HL-60 (cell line): ENCODE measurements around the gene E2F8.

Experiments
- DNase-seq, 2 experiments: peaks; one replicate each; pipeline ENCODE4 v3.0.0-alpha.2; 2010 to 2020; ENCODE audit warnings: low read depth in 1 of 2, low spot score in 1 of 2
- H3K27ac ChIP-seq: fragments of 250-450 bp; sonication (Bioruptor Pico); replicated peaks from 2 replicates; pipeline ENCODE4 v1.5.1; 2020; ENCODE audit warnings: mild to moderate bottlenecking, moderate library complexity
- H3K27me3 ChIP-seq: fragments of 250-450 bp; sonication (Bioruptor Pico); 2 replicates; pipeline ENCODE4 v1.5.1; 2021; ENCODE audit warnings: mild to moderate bottlenecking, moderate library complexity; ENCODE audit not compliant: insufficient read depth, poor library complexity, severe bottlenecking
- H3K4me3 ChIP-seq: replicated peaks from 2 replicates; pipeline ENCODE4 v1.5.1; 2011; ENCODE audit warnings: mild to moderate bottlenecking, control low read depth, low read length; ENCODE audit not compliant: insufficient read depth
- GABPA ChIP-seq: IDR thresholded peaks from 2 replicates; pipeline ENCODE4 v1.6.1; 2012; ENCODE audit warnings: low read depth
- POLR2AphosphoS5 ChIP-seq: IDR thresholded peaks from 2 replicates; pipeline ENCODE4 v1.6.1; 2012; ENCODE audit warnings: low read depth
- SPI1 ChIP-seq: IDR thresholded peaks from 2 replicates; pipeline ENCODE4 v1.6.1; 2012; ENCODE audit warnings: low read depth, mild to moderate bottlenecking, borderline replicate concordance
- TF ChIP-seq, protein P1 (sequence below): IDR thresholded peaks from 2 replicates; pipeline ENCODE4 v1.6.1; 2012; ENCODE audit warnings: low read depth; ENCODE audit not compliant: insufficient replicate concordance
- TF ChIP-seq, protein P2 (sequence below): IDR thresholded peaks from one replicate; pipeline ENCODE4 v1.5.1; 2011; ENCODE audit warnings: low read length, control low read depth, inconsistent platforms; ENCODE audit not compliant: insufficient read depth

Gene E2F8

DNA sequence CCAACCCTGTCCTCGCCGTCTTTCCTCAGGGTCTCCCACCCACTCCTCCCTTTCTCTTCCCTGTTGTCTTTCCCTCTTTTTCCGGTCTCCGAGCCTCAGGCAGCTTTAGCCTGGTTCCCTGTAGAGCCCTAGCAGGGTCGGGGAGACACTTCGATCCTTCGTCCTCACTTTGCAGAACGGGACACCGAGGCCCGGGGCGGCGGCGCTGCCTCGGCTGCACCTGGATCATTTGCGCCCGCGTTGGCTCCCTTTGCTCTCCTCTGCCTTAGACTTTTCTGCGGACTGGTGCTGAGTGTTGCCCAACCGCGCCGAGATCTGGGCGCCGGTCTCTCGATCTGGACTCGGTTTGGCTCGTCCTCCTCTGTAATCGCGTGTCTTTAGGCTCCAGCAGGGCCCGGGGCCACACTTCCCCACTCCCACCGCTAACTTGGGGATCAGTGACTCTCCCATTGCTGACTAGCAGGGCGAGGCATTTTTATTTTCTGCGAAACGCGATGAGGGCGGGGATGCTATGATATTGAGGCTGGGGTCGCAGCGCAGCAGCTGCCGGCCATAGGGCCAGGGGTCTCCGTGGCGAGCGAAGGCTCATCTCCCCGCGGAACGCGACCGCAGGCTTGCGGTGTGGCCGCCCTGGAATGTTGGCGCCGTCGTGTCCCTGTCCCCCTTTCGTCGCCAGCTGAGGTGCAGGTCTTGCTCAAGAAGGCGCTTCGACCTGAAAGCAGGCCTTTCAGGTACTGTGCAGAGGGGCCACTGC, 1.6 kb upstream of the E2F8 start:
- H3K27ac ChIP-seq, result peak overlapping the region; percentile 62
- no peaks in the 10 kb centered on the region for H3K27me3 ChIP-seq
- peak overlapping the region; percentile 75 for H3K4me3 ChIP-seq
- no peak for DNase-seq
- TF ChIP-seq GABPA, result no peak

- no peaks in the 10 kb centered on the region for H3K27me3 ChIP-seq
- DNase-seq, result peak in 1 of 2 experiments; percentile 62
- peak overlapping the region; percentile 93 for H3K27ac ChIP-seq
- H3K4me3 ChIP-seq, result peak overlapping the region; percentile 75
- peak; percentile 69 for TF ChIP-seq POLR2AphosphoS5
- no peak for TF ChIP-seq GABPA
- TF ChIP-seq, protein P1, sequence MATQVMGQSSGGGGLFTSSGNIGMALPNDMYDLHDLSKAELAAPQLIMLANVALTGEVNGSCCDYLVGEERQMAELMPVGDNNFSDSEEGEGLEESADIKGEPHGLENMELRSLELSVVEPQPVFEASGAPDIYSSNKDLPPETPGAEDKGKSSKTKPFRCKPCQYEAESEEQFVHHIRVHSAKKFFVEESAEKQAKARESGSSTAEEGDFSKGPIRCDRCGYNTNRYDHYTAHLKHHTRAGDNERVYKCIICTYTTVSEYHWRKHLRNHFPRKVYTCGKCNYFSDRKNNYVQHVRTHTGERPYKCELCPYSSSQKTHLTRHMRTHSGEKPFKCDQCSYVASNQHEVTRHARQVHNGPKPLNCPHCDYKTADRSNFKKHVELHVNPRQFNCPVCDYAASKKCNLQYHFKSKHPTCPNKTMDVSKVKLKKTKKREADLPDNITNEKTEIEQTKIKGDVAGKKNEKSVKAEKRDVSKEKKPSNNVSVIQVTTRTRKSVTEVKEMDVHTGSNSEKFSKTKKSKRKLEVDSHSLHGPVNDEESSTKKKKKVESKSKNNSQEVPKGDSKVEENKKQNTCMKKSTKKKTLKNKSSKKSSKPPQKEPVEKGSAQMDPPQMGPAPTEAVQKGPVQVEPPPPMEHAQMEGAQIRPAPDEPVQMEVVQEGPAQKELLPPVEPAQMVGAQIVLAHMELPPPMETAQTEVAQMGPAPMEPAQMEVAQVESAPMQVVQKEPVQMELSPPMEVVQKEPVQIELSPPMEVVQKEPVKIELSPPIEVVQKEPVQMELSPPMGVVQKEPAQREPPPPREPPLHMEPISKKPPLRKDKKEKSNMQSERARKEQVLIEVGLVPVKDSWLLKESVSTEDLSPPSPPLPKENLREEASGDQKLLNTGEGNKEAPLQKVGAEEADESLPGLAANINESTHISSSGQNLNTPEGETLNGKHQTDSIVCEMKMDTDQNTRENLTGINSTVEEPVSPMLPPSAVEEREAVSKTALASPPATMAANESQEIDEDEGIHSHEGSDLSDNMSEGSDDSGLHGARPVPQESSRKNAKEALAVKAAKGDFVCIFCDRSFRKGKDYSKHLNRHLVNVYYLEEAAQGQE, result no peak
- no peak for TF ChIP-seq SPI1
- TF ChIP-seq, protein P2, sequence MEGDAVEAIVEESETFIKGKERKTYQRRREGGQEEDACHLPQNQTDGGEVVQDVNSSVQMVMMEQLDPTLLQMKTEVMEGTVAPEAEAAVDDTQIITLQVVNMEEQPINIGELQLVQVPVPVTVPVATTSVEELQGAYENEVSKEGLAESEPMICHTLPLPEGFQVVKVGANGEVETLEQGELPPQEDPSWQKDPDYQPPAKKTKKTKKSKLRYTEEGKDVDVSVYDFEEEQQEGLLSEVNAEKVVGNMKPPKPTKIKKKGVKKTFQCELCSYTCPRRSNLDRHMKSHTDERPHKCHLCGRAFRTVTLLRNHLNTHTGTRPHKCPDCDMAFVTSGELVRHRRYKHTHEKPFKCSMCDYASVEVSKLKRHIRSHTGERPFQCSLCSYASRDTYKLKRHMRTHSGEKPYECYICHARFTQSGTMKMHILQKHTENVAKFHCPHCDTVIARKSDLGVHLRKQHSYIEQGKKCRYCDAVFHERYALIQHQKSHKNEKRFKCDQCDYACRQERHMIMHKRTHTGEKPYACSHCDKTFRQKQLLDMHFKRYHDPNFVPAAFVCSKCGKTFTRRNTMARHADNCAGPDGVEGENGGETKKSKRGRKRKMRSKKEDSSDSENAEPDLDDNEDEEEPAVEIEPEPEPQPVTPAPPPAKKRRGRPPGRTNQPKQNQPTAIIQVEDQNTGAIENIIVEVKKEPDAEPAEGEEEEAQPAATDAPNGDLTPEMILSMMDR, result no peak
Measured at GRCh38 chr11:19241260-19242178, 774 bp upstream of the E2F8 start.

DNA sequence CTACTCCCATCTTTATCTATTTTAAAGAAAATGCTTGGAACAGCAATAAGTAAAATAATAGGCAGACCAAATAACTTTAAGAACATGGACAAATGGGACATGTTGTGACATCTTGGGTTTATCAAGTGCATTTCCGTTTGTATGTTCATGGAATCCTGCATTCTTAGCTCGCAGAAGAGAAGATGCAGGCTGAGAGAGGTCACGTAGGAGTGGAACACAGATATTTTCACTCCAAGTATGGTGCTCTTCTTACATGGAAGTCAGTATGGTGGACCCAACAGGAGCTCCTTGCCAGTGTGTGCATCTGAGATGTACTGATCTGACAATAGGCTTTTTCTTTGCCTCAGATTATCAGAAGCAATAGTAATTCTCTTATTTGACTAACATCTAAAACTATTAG, 1.7 kb downstream of the E2F8 start:
- no peaks in the 10 kb centered on the region for H3K27me3 ChIP-seq
- no peak for DNase-seq
- TF ChIP-seq SPI1, result no peak
- TF ChIP-seq POLR2AphosphoS5, result no peak
- H3K4me3 ChIP-seq, result peak overlapping the region; percentile 75
- no peak overlapping the region for H3K27ac ChIP-seq

DNA sequence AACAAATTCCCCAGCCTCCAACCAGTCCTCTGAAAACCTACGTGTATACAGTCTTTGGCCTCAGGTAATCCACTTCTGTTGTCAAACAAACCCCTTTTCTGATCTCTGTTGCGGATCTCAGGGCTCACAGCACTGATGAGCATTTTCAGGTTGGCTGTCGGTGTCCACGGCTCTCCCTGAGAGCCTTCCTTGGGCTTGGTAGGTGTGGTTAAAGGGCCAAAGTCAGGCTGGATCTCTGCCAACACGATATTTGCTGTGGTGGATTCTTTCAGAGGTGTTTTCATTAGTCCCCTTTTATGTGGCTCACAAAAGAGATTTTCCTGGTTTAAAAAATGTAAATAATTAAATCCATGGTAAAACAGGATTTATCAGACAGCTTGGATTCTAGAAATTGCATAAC, 2.9 kb downstream of the E2F8 start:
- TF ChIP-seq POLR2AphosphoS5 (no peak), GABPA (no peak), SPI1 (no peak)
- TF ChIP-seq, protein P1, result no peak
- TF ChIP-seq, protein P2, result no peak
- no peaks in the 10 kb centered on the region for H3K27me3 ChIP-seq
- DNase-seq, result no peak
- H3K27ac ChIP-seq, result no peak overlapping the region
- H3K4me3 ChIP-seq, result no peak overlapping the region
